PC-9 (cell line): ENCODE data around the gene CAPN7. TPM values are rescaled to one million over a fixed set of nuclear protein-coding genes. Genes with fewer than 3 reads are reported as not detected.

Source experiments
- BruUV-seq: library from RNA; stranded (reverse); fragments of 400-500 nt; replicated peaks from 2 replicates; lab custom pipeline; 2021; lab: Mats Ljungman, UMichigan
- CTCF ChIA-PET: fragments of 300-600 bp; sonication (Branson Sonifier 250); formaldehyde crosslinking; loops from one replicate; lab custom pipeline; 2022; ENCODE audit warnings: antibody characterized with exemption; lab: Charles Lee
- POLR2A ChIA-PET: fragments of 300-600 bp; sonication (Branson Sonifier 250); formaldehyde crosslinking; loops from one replicate; lab custom pipeline; 2022; ENCODE audit warnings: antibody characterized with exemption; ENCODE audit not compliant: unreplicated experiment; lab: Charles Lee
- DNase-seq, 2 experiments: peaks; one replicate each; pipeline versions ENCODE4 v3.0.0 to v3.0.0-alpha.2; 2015 to 2022; ENCODE audit warnings: mixed read lengths in 1 of 2
- H2AFZ ChIP-seq: fragments of 200-600 bp; sonication (generic); 2 replicates; pipeline ENCODE4 v1.8.1; 2017; ENCODE audit warnings: antibody characterized with exemption
- H3F3A ChIP-seq: fragments of 200-600 bp; sonication (generic); 2 replicates; pipeline ENCODE4 v1.8.1; 2017; ENCODE audit warnings: antibody characterized with exemption, mild to moderate bottlenecking, low read depth; ENCODE audit not compliant: insufficient read depth
- H3K27ac ChIP-seq: fragments of 200-600 bp; sonication (generic); 2 replicates; pipeline ENCODE4 v1.6.1; 2016; ENCODE audit warnings: mixed run types
- H3K27me3 ChIP-seq: fragments of 200-600 bp; sonication (generic); 2 replicates; pipeline ENCODE4 v1.6.1; 2016; ENCODE audit warnings: low read depth, mixed run types; ENCODE audit not compliant: insufficient read depth
- H3K36me3 ChIP-seq: fragments of 200-600 bp; sonication (generic); 2 replicates; pipeline ENCODE4 v1.6.1; 2016; ENCODE audit warnings: low read depth, mixed run types
- H3K4me1 ChIP-seq: fragments of 200-600 bp; sonication (generic); replicated peaks from 2 replicates; pipeline ENCODE4 v1.6.1; 2016; ENCODE audit warnings: mixed run types; ENCODE audit not compliant: insufficient read depth
- H3K4me2 ChIP-seq: fragments of 200-600 bp; sonication (generic); 2 replicates; pipeline ENCODE4 v1.6.1; 2017; ENCODE audit warnings: mixed run types
- H3K4me3 ChIP-seq: fragments of 200-600 bp; sonication (generic); 2 replicates; pipeline ENCODE4 v1.6.1; 2016; ENCODE audit warnings: mixed run types
- H3K79me2 ChIP-seq: fragments of 200-600 bp; sonication (generic); 2 replicates; pipeline ENCODE4 v1.6.1; 2017; ENCODE audit warnings: low read depth, mixed run types
- H3K9me2 ChIP-seq: fragments of 200-600 bp; sonication (generic); 2 replicates; pipeline ENCODE4 v1.8.1; 2017; ENCODE audit warnings: mild to moderate bottlenecking; ENCODE audit not compliant: insufficient read depth
- H3K9me3 ChIP-seq: fragments of 200-600 bp; sonication (generic); 2 replicates; pipeline ENCODE4 v1.8.1; 2016; ENCODE audit warnings: low read depth; ENCODE audit not compliant: insufficient read depth
- H4K20me1 ChIP-seq: fragments of 200-600 bp; sonication (generic); 2 replicates; pipeline ENCODE4 v1.8.1; 2017; ENCODE audit not compliant: insufficient read depth
- EZH2 ChIP-seq: fragments of 200-600 bp; sonication (generic); IDR thresholded peaks from 2 replicates; pipeline ENCODE4 v1.8.0; 2017; ENCODE audit warnings: antibody characterized with exemption, low read depth
- intact Hi-C: fragments of 100-400 bp; cut with micrococcal nuclease; formaldehyde crosslinking; loops from one replicate; pipeline ENCODE4 v1.10.0; 2022; ENCODE audit not compliant: unreplicated experiment
- total RNA-seq: library from RNA; stranded (reverse); gene quantifications from 2 replicates; pipeline ENCODE4 v1.2.3, GENCODE V29; 2021
- TF ChIP-seq, protein P1 (sequence below): fragments of 200-600 bp; sonication (generic); conservative IDR thresholded peaks from 2 replicates; pipeline ENCODE4 v1.6.1; 2017; ENCODE audit warnings: mixed run types, antibody characterized with exemption, mild to moderate bottlenecking, moderate library complexity

The CAPN7 gene
- total RNA-seq, 1 experiment from 2014 or later = 28.5 TPM

- H3K9me2 ChIP-seq = no peaks in the 10 kb centered on the region
- no peaks in the 10 kb centered on the region for H3F3A ChIP-seq
- no peak overlapping the region for H2AFZ ChIP-seq
- intact Hi-C loops = no loop called here
- H3K4me1 ChIP-seq = no peaks in the 10 kb centered on the region
- no peak for TF ChIP-seq EZH2
- TF ChIP-seq, protein P1, sequence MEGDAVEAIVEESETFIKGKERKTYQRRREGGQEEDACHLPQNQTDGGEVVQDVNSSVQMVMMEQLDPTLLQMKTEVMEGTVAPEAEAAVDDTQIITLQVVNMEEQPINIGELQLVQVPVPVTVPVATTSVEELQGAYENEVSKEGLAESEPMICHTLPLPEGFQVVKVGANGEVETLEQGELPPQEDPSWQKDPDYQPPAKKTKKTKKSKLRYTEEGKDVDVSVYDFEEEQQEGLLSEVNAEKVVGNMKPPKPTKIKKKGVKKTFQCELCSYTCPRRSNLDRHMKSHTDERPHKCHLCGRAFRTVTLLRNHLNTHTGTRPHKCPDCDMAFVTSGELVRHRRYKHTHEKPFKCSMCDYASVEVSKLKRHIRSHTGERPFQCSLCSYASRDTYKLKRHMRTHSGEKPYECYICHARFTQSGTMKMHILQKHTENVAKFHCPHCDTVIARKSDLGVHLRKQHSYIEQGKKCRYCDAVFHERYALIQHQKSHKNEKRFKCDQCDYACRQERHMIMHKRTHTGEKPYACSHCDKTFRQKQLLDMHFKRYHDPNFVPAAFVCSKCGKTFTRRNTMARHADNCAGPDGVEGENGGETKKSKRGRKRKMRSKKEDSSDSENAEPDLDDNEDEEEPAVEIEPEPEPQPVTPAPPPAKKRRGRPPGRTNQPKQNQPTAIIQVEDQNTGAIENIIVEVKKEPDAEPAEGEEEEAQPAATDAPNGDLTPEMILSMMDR = no peak
- no peaks in the 10 kb centered on the region for H3K9me3 ChIP-seq
- no peaks in the 10 kb centered on the region for H3K36me3 ChIP-seq
- no peak overlapping the region for H3K4me3 ChIP-seq
- H3K27me3 ChIP-seq = no peaks in the 10 kb centered on the region
- ChIA-PET CTCF (no interaction called here), POLR2A (no interaction called here)
- no peak overlapping the region for H3K27ac ChIP-seq
- BruUV-seq = no TSS peak
- peaks cover 18% of the 10 kb centered on the region; the same call in 1 of the 2 replicates for H3K79me2 ChIP-seq
- no peaks in the 10 kb centered on the region for H4K20me1 ChIP-seq
- H3K4me2 ChIP-seq = no peak overlapping the region
- DNase-seq = no peak
Measured at GRCh38 chr3:15279671-15280402, 73.8 kb downstream of the CAPN7 start.

- Histone ChIP-seq H3K4me2 (no peak overlapping the region), H3K27me3 (no peaks in the 10 kb centered on the region), H3K9me2 (no peaks in the 10 kb centered on the region), H3K79me2 (peaks cover 19% of the 10 kb centered on the region; the same call in 1 of the 2 replicates), H2AFZ (no peak overlapping the region), H3K27ac (no peak overlapping the region), H3K4me1 (no peaks in the 10 kb centered on the region), H4K20me1 (no peaks in the 10 kb centered on the region), H3K4me3 (no peak overlapping the region), H3F3A (no peaks in the 10 kb centered on the region), H3K36me3 (no peaks in the 10 kb centered on the region), H3K9me3 (no peaks in the 10 kb centered on the region)
- BruUV-seq = no TSS peak
- ChIA-PET CTCF (no interaction called here), POLR2A (no interaction called here)
- intact Hi-C loops = no loop called here
- no peak for TF ChIP-seq EZH2
- no peak for DNase-seq
Measured at GRCh38 chr3:15280853-15281532, 74.9 kb downstream of the CAPN7 start.

GRCh38 chr3:15281817-15282216 is 75.8 kb downstream of the CAPN7 start:
- Histone ChIP-seq H3F3A (no peaks in the 10 kb centered on the region), H3K79me2 (peaks cover 21% of the 10 kb centered on the region; the same call in 1 of the 2 replicates), H3K27me3 (no peaks in the 10 kb centered on the region), H3K4me3 (no peak overlapping the region), H3K36me3 (no peaks in the 10 kb centered on the region), H4K20me1 (no peaks in the 10 kb centered on the region), H3K4me2 (no peak overlapping the region), H3K9me2 (no peaks in the 10 kb centered on the region), H3K4me1 (no peaks in the 10 kb centered on the region), H3K27ac (no peak overlapping the region), H2AFZ (no peak overlapping the region), H3K9me3 (no peaks in the 10 kb centered on the region)
- no peak for DNase-seq
- BruUV-seq = no TSS peak
- no peak for TF ChIP-seq EZH2
- TF ChIP-seq, protein P1 = no peak
- POLR2A ChIA-PET = no interaction called here
- intact Hi-C loops = no loop called here
- CTCF ChIA-PET = no interaction called here
